ENCODE data around the gene TRAF4. TPM values are rescaled to one million over a fixed set of nuclear protein-coding genes. Genes with fewer than 3 reads are reported as not detected.

TRAF4 gene
- total and polyA plus RNA-seq, 9 of the 15 experiments (the other 6 are each of a cell fraction or from before 2014, with no cell fraction given), result 2.4 to 147 (median 72.4) TPM

DNA sequence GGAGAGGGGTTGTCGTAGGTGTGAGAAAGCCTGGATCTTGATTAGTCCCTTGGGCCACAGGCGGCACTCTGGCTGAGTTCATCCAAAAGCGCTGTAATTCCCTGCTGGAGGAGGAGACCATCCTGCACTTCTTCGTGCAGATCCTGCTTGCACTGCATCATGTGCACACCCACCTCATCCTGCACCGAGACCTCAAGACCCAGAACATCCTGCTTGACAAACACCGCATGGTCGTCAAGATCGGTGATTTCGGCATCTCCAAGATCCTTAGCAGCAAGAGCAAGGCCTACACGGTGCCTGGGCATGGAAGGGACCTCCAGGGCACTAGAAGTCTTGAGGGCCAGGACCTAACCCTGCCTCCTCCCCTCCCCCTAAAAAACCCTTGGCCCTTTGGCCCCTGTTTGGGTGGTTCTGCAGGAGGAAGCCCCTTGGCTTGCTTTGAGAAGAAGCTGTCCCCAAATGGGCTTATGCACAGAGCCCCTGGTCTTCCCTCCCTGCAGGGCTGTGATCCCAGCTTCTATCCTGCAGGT lies 9.0 kb upstream of the TRAF4 start (continued):
- TF ChIP-seq, protein P1, sequence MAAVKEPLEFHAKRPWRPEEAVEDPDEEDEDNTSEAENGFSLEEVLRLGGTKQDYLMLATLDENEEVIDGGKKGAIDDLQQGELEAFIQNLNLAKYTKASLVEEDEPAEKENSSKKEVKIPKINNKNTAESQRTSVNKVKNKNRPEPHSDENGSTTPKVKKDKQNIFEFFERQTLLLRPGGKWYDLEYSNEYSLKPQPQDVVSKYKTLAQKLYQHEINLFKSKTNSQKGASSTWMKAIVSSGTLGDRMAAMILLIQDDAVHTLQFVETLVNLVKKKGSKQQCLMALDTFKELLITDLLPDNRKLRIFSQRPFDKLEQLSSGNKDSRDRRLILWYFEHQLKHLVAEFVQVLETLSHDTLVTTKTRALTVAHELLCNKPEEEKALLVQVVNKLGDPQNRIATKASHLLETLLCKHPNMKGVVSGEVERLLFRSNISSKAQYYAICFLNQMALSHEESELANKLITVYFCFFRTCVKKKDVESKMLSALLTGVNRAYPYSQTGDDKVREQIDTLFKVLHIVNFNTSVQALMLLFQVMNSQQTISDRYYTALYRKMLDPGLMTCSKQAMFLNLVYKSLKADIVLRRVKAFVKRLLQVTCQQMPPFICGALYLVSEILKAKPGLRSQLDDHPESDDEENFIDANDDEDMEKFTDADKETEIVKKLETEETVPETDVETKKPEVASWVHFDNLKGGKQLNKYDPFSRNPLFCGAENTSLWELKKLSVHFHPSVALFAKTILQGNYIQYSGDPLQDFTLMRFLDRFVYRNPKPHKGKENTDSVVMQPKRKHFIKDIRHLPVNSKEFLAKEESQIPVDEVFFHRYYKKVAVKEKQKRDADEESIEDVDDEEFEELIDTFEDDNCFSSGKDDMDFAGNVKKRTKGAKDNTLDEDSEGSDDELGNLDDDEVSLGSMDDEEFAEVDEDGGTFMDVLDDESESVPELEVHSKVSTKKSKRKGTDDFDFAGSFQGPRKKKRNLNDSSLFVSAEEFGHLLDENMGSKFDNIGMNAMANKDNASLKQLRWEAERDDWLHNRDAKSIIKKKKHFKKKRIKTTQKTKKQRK (IDR thresholded peaks at IDR 0.05; ENCODE audit: borderline replicate concordance, low read depth, low read length), result no peak
- no peak for TF ChIP-seq ZNF668 (CRISPR knock-in tag; IDR thresholded peaks at IDR 0.05)
- TF ChIP-seq ZNF57 (CRISPR knock-in tag; IDR thresholded peaks at IDR 0.05), result no peak
- TF ChIP-seq, protein P2, sequence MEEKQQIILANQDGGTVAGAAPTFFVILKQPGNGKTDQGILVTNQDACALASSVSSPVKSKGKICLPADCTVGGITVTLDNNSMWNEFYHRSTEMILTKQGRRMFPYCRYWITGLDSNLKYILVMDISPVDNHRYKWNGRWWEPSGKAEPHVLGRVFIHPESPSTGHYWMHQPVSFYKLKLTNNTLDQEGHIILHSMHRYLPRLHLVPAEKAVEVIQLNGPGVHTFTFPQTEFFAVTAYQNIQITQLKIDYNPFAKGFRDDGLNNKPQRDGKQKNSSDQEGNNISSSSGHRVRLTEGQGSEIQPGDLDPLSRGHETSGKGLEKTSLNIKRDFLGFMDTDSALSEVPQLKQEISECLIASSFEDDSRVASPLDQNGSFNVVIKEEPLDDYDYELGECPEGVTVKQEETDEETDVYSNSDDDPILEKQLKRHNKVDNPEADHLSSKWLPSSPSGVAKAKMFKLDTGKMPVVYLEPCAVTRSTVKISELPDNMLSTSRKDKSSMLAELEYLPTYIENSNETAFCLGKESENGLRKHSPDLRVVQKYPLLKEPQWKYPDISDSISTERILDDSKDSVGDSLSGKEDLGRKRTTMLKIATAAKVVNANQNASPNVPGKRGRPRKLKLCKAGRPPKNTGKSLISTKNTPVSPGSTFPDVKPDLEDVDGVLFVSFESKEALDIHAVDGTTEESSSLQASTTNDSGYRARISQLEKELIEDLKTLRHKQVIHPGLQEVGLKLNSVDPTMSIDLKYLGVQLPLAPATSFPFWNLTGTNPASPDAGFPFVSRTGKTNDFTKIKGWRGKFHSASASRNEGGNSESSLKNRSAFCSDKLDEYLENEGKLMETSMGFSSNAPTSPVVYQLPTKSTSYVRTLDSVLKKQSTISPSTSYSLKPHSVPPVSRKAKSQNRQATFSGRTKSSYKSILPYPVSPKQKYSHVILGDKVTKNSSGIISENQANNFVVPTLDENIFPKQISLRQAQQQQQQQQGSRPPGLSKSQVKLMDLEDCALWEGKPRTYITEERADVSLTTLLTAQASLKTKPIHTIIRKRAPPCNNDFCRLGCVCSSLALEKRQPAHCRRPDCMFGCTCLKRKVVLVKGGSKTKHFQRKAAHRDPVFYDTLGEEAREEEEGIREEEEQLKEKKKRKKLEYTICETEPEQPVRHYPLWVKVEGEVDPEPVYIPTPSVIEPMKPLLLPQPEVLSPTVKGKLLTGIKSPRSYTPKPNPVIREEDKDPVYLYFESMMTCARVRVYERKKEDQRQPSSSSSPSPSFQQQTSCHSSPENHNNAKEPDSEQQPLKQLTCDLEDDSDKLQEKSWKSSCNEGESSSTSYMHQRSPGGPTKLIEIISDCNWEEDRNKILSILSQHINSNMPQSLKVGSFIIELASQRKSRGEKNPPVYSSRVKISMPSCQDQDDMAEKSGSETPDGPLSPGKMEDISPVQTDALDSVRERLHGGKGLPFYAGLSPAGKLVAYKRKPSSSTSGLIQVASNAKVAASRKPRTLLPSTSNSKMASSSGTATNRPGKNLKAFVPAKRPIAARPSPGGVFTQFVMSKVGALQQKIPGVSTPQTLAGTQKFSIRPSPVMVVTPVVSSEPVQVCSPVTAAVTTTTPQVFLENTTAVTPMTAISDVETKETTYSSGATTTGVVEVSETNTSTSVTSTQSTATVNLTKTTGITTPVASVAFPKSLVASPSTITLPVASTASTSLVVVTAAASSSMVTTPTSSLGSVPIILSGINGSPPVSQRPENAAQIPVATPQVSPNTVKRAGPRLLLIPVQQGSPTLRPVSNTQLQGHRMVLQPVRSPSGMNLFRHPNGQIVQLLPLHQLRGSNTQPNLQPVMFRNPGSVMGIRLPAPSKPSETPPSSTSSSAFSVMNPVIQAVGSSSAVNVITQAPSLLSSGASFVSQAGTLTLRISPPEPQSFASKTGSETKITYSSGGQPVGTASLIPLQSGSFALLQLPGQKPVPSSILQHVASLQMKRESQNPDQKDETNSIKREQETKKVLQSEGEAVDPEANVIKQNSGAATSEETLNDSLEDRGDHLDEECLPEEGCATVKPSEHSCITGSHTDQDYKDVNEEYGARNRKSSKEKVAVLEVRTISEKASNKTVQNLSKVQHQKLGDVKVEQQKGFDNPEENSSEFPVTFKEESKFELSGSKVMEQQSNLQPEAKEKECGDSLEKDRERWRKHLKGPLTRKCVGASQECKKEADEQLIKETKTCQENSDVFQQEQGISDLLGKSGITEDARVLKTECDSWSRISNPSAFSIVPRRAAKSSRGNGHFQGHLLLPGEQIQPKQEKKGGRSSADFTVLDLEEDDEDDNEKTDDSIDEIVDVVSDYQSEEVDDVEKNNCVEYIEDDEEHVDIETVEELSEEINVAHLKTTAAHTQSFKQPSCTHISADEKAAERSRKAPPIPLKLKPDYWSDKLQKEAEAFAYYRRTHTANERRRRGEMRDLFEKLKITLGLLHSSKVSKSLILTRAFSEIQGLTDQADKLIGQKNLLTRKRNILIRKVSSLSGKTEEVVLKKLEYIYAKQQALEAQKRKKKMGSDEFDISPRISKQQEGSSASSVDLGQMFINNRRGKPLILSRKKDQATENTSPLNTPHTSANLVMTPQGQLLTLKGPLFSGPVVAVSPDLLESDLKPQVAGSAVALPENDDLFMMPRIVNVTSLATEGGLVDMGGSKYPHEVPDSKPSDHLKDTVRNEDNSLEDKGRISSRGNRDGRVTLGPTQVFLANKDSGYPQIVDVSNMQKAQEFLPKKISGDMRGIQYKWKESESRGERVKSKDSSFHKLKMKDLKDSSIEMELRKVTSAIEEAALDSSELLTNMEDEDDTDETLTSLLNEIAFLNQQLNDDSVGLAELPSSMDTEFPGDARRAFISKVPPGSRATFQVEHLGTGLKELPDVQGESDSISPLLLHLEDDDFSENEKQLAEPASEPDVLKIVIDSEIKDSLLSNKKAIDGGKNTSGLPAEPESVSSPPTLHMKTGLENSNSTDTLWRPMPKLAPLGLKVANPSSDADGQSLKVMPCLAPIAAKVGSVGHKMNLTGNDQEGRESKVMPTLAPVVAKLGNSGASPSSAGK (IDR thresholded peaks at IDR 0.05), result 0 out of 2 replicates have a peak, but pooled peaks have one; percentile 36
- TF ChIP-seq ARID2 (IDR thresholded peaks at IDR 0.05), result no peak
- TF ChIP-seq EZH2 (IDR thresholded peaks at IDR 0.05; ENCODE audit: borderline replicate concordance, low read depth, low read length), result no peak
- 0 out of 2 replicates have a peak, but pooled peaks have one; percentile 4 for TF ChIP-seq ZBTB7A (IDR thresholded peaks at IDR 0.05; ENCODE audit: borderline replicate concordance, control insufficient read depth, low read depth, low read length)
- TF ChIP-seq PRPF4 (IDR thresholded peaks at IDR 0.05; ENCODE audit: insufficient read depth, low read depth, low read length, poor library complexity, severe bottlenecking), result no peak
- no peak for TF ChIP-seq RHOXF2B (CRISPR knock-in tag; conservative IDR thresholded peaks at IDR 0.05)
- TF ChIP-seq ZNF695 (CRISPR knock-in tag; IDR thresholded peaks at IDR 0.05), result no peak
- no peak for TF ChIP-seq MYBL2 (IDR thresholded peaks at IDR 0.05; ENCODE audit: low read depth)
- no peak for TF ChIP-seq MYBL2 (CRISPR knock-in tag; IDR thresholded peaks at IDR 0.05; ENCODE audit: borderline replicate concordance)
- TF ChIP-seq WHSC1 (IDR thresholded peaks at IDR 0.05; ENCODE audit: low read length), result peak; percentile 53
- no peak for TF ChIP-seq TCFL5 (CRISPR knock-in tag; conservative IDR thresholded peaks at IDR 0.05)

Measured in K562 (cell line).